Stimulated activated CD8-positive, alpha-beta memory T cell treated with anti-CD3 and anti-CD28 coated beads, Interleukin-4, amount 100 ng/mL, for 24 hours (primary cell): ENCODE results near the gene GLYATL1.

Source experiments
- DNase-seq: peaks from one replicate; pipeline ENCODE4 v3.0.0-alpha.2; 2020; ENCODE audit warnings: low read depth

The GLYATL1 gene, protein sequence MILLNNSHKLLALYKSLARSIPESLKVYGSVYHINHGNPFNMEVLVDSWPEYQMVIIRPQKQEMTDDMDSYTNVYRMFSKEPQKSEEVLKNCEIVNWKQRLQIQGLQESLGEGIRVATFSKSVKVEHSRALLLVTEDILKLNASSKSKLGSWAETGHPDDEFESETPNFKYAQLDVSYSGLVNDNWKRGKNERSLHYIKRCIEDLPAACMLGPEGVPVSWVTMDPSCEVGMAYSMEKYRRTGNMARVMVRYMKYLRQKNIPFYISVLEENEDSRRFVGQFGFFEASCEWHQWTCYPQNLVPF

DNA sequence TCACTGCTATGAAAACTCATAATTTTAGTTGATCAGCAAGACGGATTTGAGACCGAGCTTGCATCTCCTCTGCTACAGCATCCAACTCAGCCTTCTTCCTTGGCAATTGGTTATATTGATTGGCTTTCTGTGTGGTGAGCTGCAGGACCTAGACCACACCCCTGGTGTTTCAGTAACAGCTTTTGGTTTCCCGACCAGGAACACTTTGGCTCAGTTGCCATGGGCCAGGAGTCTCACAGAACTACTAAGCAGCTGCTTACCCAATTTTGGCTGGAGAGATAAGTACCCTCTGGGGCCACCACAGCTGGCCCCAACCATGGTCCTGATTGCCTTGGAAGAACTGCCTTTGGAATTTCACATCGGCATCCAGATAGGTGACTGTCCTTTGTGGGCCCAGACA lies at the start of gene GLYATL1:
Gene GLYATL1, plus strand, starts transcription at position 212 of the 400 bp plus-strand sequence. CDS start 7,600 bp downstream, outside the sequence.
- no peak for DNase-seq

DNA sequence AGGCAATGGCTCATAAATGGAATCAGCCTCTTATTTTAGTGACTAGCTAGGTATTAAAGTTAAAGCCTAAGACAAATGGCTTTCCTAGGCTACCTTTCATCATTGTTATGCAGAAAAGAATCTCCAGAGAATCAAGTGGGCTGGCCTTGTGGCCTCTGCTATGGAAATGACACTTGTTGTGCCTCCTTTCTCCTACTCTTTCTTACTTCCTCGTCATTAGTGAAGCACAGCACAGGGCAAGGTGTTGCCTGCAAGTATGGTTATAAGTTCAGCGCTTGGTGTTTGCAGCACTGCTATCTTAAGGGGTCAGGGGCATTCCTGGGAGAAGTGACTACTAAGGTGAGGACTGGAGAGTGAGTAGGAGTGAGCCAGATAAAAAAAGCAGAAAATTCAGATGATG lies 45.4 kb upstream of the GLYATL1 start:
- DNase-seq = no peak

DNA sequence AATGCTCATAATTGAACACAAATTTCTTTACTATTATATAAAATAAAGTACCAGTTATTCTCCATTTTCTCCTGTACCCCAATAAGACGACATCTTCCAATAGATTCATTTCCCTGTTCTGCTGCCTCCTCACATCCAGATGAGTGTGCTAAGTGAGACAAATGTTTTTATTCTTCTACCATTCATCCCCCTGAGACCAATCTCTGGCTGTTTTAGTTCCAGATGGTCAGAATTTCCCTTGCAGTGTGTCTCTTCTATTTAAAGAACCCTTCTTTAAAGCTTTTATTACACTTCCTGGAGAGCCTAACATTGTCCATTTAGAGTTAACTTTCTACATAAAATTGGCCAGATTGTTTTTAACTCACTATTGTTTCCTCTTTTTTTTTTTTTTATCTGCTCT lies 41.2 kb upstream of the GLYATL1 start:
- no peak for DNase-seq

DNA sequence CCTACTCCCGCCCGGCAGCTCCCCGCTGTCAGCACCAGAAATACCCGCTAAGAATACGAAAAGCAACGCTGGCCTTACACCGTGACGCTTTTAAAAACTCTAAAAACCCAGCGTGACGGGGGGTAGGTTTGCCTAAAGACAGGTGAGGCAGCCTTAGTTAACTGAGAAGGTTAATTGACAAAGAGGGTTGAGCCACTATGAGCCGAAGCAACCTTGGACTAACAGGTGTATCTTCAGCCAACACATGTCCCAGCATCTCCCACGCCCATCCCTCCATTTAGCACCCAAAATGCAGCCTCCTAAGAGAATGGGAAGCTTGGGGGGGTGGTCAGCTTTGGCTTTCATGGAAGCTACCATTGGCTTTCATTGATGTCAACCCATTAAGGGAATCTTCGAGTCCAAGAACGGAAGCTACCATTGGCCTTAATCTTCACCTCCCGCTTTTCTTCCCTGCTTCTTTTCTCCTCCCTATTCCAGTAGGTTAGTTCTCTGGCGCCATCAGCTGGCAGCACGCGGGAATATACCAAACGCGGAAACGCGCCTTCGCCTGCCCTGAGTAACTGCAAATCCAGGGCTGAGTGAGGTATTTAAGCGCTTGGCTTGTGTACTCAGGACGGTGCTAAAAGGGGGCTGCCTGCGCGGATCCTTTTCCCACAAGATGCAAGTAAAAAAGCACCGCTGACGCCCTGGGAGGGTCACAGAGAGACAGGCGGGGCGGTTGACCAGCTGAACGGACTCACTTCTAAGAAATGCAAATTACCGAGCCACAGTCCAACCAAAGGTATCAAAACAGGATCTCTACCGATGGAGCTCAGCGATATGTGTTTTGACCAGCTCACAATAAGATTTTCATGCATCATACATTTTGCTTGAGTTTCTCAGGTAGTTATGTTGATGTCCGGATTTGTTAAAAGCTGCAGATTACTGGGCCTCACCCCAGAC lies 38.5 kb upstream of the GLYATL1 start:
- DNase-seq = no peak

DNA sequence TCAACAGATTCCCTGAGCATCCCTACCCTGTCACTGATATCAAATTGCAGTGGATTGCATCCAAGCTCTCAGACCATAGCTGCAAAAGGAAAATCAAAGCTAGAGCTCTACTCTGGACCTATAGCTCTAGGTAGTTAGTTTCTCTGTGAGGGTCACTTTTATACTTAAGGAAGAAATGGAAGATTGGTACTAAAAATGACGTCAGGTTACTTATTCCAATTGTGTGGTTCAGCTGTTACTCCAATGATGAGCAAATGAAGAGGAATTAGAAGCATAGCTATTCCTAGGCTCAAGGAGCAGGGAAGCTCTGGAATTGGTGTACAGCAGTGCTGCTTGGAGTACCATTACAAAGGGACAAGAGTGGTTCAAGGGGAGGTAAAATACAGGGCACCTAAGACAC lies 36.4 kb upstream of the GLYATL1 start:
- no peak for DNase-seq

DNA sequence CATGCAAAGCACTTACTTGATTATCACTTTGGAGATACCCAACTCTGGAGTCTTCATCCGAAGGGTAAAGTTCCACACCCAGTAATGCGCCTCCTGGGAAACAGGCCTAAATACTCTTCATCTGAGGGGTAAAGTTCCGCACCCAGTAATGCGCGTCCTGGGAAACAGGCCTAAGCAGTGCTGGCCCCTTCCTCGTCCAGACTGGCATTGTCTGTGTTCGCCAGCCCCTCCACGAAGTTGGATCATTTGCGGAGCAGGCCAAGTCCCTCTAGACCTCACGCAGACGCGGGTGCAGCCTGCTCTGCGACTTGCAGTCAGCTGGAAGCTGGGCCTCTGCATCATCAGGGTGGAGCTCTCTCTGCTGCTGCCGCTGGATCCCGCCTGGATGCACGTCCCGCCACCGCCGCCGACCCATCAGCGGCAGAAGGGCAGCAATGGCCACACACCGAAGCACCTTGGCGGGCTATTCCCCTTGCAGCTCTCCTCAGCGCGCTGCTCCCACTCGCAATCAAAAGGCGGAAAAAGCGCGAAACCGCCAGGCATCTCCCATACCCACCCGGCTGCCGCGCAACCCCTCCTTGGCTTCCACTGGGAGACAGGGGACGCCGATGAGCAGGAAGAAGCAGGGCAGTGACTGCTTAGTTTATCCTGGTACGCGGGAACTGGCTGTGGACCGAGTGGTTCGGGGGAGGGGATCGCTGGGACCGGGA lies 34.1 kb upstream of the GLYATL1 start:
- no peak for DNase-seq

DNA sequence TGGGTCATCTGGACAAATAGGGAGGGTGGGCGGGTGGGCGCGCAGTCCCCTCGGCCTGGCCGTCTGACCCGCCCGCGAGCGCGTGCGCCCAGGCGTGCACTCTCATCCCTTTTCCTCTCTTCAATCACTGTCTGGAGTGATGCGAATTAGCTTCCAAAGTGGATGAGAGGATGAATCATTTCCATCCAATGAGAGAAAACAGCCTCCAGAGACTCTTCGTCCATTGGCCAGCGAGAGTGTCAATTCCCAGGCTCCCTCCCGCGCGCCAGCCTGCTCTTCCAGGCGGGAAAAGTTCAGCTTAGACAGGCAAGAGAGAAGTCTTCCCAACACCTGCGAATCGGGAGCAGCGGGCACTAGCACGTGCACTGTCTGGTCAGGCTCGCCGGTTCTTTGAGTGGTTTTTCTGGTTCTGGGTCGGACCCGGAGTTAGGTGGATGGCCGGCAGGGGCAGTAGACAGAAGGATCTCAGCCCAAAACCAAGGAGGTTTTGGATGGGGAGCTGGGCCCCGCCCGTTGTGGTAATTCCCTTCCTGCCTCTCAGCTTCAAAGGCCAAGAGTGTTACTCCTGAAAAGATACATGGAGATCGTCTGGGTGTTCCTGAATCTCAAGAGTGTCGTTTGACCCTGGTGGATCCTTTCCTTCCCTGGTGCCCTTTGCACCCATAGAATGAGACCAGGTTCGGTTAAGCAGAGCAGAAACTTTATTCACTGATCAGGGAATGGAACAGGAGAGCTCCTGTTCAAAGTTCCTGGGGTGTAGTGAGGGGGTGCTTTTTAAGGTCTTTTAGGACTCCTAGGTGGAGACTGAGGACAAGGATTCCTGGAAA lies 33.4 kb upstream of the GLYATL1 start:
- no peak for DNase-seq

DNA sequence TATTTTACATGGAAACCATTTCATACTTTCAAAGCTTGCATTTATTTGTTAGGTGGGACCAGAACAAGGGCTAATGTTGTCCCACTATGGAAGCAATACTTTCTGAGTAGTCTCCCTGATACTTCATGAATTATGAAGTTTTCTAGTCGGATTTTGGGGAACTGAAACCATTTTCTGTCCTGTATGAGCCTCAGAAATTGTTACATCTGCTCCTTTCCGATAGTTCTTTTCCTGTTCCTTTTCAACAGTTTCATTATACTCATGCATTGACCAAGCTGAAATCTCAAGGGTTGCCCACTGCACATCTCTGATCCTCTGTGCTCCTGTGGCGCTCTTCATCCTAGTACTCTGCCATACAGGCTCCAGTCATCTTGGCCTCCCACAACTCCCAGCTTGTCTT lies 31.5 kb upstream of the GLYATL1 start:
- no peak for DNase-seq

DNA sequence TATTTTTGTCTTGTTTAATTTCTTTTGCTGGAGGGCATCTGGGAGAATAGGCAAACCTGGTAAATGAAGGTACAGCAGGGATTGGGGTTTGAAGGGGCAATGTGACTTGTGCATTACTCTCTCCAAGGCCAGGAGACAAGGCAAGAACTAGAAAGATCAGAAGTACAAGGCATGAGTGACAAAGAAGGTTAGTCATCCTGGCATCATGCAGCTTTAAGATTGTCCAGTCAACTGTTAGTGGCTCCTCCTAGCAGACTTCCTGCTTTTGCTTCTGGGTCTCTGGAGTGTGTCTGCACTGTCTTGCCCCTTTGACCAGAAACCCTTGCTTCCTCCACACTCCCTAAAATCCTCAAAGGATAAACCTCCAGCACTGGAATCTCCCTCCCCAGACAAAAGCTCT lies 27.2 kb upstream of the GLYATL1 start:
- DNase-seq = no peak

DNA sequence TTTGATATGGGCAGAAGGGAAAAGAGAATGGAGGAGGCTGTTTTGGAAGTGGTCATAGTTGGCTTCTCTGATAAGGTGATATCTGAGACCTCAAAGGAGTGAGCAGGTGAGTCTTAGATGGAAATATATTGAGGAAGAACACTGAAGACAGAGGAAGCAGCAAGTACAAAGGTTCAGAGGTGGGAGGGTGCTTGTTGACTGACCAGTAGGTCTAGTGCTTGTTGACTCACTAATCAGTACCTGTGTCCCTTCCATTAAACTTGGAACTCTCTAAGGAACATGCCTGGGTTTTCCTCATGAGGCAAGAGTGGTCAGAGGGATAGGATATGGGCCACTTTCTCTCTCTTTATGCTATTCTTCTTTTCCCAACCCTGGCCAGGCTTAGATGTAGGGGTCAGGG lies 25.6 kb upstream of the GLYATL1 start:
- no peak for DNase-seq

DNA sequence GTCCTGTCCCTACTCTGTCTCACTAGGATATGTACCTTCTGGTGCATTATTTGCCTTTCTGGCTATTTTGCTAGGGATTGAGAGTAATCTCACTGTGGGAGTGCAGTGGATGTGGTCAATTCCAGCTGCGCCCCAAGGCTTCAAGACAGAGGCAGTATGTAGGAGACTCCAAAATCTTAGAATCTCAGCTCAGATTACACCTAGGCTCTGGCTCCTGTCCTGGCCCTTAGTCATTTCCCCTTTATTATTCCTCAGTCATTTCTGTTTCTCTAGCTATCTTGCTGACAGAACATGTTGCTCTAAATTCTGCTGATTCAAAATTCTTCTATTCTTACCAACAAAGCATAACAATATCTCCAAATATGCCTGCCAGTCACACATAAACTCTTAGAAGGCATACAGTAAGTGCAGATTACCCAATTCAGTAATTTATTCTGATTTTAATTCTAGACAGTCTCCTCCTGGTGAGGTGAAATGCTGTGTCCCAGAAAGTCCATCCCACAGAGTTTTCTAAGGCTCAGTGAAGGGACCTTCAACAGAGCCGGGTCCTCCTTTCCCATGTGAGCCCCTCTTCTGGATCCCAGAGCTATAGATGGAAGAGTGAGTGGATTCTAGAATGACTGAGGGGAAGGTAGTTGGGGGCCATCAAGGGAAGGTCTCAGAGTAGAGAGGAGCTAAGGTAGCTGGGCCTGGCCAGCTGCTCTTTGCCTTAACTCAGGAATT lies 24.3 kb upstream of the GLYATL1 start:
- no peak for DNase-seq

DNA sequence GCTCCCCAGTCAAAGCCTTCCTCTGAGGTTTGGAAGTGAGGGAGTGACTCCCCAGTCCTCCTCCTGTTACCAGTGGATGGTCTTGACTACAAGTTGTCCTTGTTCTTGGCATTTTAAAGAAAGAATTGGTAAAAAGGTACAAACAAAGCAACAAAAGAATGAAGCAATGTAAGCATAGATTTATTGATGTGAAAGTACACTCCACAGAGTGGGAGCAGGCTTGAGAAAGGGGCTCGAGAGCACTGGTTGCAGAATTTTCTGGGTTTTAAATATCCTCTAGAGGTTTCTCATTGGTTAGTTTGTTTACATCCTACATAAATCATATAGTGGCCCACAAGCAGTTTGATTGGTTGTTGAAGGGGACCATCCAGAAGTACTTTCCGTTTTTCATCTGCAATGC lies 22.7 kb upstream of the GLYATL1 start:
- DNase-seq = no peak

DNA sequence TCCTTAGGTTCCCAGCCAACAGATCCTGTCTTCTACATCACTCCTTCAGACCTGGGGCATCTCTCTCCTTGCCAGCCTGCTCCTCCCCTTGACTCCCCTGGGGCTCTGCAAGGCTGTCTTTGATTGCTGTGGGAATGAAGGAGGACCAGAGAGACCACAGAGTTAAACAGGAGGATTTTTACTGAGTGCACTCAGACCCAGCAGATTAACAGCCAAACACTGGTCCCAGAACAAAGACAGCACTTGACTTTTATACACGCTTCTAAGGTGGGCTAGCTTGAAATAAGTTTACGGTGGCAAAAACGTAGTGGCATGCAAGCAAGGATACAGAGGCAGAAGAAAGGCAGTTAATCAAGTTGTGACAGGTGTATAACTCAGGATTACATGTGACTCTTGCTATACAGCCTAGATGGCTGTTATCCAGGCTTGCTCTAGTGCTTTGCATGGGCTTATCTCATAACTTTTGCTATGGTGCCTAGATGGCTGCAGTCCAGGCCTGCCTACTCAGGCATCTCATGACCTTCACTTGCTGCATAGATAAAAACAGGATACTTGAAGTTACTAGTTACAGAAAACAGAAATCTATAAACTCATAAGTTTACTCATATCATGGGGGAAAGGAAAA lies 22.0 kb upstream of the GLYATL1 start:
- DNase-seq = no peak

DNA sequence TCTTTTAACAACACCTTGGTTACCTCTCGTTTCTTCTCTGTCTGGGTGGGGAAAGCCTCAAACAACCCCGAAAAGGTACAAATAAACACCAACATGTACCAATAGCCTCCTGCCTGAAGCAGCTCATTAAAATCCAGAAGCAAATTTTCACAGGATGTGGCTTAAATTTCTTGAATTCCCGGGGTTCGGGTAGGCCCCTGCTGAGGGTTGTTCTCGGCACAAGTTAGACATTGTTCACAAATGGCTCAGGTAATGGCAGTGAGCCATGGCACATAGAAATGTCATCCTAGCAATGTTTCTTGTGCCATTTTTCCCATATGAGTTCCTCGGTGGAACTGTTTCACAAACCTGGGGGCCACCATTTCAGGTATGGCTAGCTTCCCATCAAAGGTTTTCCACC lies 19.7 kb upstream of the GLYATL1 start:
- no peak for DNase-seq

DNA sequence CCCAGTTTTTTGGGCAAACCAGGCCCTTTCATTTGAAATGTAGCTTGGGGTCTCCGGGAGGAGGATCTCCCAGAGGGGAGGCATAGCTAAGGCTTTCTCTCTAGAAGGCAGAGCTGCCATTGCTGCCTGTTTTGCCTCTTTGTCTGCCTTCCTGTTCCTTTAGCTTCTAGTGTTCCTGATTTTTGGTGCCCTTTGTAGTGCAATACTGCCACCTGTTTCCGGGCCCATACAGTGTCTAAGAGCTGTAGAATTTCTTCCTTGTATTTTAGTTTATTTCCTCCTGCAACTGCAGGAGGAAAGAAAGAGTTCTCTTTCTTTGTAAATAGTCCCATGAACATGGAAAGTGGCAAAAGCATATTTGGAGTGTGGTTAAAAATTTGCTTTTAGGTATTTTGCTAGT lies 19.3 kb upstream of the GLYATL1 start:
- DNase-seq = no peak

DNA sequence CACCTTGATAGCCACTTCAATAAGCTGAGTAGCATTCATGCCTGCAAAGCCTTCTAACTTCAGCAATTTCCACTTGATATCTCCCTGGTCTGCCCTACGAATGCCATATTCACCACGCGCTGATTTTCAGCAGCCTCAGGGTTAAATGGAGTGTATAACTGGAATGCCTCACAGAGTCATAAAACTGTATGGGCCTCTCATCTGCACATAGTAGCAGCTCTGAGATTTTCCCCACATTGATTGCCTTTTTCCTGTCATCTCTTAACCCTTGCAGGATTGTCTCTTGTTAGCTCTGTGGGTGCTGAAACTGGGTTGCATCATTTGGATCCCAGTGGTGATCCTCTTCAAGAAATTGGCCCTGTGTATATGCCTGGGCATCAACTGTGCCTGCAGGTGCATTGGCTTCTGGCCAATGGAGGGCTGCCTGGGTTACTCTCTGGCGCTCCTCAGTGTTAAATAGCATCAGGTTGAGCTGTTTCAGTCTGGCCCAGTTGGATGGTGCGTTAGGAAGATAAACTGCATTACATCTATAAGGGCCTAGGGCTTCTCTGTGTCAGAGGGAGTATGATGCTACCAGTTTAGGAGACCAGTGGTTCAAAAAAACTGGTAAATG lies 17.4 kb upstream of the GLYATL1 start:
- no peak for DNase-seq

DNA sequence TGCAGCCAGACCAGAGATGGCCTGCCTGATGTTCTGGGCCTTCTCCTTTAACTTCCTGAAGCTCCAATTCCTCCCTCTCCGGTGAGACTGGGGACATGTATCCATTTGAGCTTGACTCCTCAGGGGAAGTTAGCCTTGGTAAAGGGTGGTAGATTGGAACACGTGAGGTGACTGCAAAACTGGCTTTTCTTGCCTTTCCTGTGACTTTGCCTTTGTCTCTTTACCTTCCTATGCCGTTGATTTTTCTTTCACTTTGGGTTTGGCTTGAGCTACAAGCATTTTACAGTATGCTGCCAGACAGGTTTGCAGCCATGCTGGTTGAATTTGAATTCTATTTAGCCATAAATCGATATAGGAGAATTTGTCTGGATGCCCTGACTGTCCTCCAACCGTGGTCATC lies 16.8 kb upstream of the GLYATL1 start:
- DNase-seq = no peak

DNA sequence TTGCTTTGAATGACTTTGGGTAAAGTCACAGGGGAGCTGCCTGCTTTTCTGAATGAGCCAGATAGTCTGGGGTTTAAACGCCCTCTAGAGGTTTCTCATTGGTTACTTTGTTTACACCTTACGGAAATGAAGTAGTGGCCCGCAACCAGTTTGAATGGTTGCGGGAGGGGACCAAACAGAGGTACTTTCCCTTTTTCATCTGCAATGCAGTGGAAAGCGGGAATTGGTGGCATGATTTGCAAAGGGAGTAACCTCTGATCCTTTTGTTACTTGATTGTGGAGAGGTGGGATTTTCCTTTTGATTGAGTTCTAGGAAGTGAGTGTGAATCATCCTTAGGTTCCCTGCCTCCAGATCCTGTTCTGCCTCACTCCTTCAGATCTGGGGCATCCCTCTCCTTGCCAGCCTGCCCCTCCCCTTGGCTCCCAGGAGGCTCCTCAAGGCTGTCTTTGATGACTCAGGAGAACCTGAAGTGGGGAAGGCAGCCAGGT lies 15.9 kb upstream of the GLYATL1 start:
- DNase-seq = no peak

DNA sequence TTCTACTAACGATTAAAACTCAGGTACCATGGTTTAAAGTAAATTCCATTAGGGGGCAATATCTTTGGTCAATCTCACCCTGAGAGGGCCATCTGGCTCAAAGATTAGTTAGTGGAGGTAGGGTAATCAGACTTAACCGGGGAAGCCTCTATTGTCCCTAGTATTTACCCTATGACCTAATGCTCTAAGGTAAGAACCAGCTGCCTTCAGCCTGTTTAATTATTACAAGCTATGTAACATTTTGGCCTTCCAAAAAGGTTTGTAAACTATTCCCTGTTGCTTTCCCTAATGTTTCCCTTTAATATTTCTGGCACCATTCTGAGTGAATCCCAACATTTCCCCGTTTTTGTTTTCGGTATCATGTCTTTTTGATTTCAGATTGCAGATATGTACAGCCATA lies 15.1 kb upstream of the GLYATL1 start:
- DNase-seq = no peak

DNA sequence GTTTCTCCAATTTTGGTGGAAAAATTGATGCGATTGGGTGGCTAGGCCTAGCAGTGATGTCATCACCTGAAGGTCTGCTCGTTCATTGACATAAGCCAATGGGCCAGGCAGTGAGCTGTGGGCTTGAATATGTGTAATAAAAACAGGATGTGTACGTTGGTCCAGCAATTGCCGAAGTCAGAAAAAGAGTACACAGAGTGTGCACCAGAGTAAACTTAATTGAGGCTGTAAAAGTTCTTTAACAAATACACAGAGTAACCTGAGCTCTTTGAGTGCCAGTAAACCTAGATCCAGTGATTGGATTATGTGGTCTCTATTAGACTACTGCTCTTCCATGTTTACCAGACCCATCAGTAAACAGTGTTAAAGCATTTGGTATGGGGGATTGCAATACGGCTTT lies 13.0 kb upstream of the GLYATL1 start:
- no peak for DNase-seq
